ENCODE data around the gene CAPN7.
A peak's percentile ranks its signal among the peaks of the same experiment; 100 is the strongest.

The CAPN7 gene

GRCh38 chr3:15288331-15289035 lies 82.4 kb downstream of the CAPN7 start:
- no peak for ATAC-seq
- Mint-ChIP-seq H3K27ac (no peak overlapping the region), H3K9me3 (no peaks in the 10 kb centered on the region), H3K36me3 (peaks cover 7% of the 10 kb centered on the region), H3K27me3 (no peaks in the 10 kb centered on the region), H3K4me1 (peaks cover 64% of the 10 kb centered on the region), H3K4me3 (no peak overlapping the region)

GRCh38 chr3:15289661-15290060 lies 83.6 kb downstream of the CAPN7 start:
- no peaks in the 10 kb centered on the region for H3K27me3 Mint-ChIP-seq
- ATAC-seq: no peak
- no peaks in the 10 kb centered on the region for H3K9me3 Mint-ChIP-seq
- H3K4me1 Mint-ChIP-seq: peaks cover 62% of the 10 kb centered on the region
- H3K36me3 Mint-ChIP-seq: peaks cover 12% of the 10 kb centered on the region
- H3K27ac Mint-ChIP-seq: peak overlapping the region; percentile 83
- no peak overlapping the region for H3K4me3 Mint-ChIP-seq

- Mint-ChIP-seq H3K4me1 (peaks cover 72% of the 10 kb centered on the region), H3K27me3 (no peaks in the 10 kb centered on the region), H3K4me3 (peak overlapping the region; percentile 35), H3K36me3 (peaks cover 8% of the 10 kb centered on the region), H3K9me3 (no peaks in the 10 kb centered on the region), H3K27ac (peak overlapping the region; percentile 83)
- no peak for ATAC-seq
Observed at GRCh38 chr3:15290736-15291135, 84.7 kb downstream of the CAPN7 start.

GRCh38 chr3:15291589-15292541 lies 85.8 kb downstream of the CAPN7 start:
- peak; percentile 92 for ATAC-seq
- Mint-ChIP-seq H3K9me3 (no peaks in the 10 kb centered on the region), H3K27ac (peak overlapping the region; percentile 83), H3K27me3 (no peaks in the 10 kb centered on the region), H3K36me3 (peaks cover 6% of the 10 kb centered on the region), H3K4me1 (peaks cover 82% of the 10 kb centered on the region), H3K4me3 (peak overlapping the region; percentile 53)

- Mint-ChIP-seq H3K4me1 (peaks cover 89% of the 10 kb centered on the region), H3K27me3 (no peaks in the 10 kb centered on the region), H3K36me3 (peaks cover 12% of the 10 kb centered on the region), H3K9me3 (no peaks in the 10 kb centered on the region), H3K4me3 (no peak overlapping the region), H3K27ac (peak overlapping the region; percentile 83)
- ATAC-seq: no peak
Observed at GRCh38 chr3:15292765-15293522, 86.9 kb downstream of the CAPN7 start.

GRCh38 chr3:15294929-15295328 lies 88.9 kb downstream of the CAPN7 start:
- ATAC-seq: peak; percentile 1
- H3K27ac Mint-ChIP-seq: peak overlapping the region; percentile 84
- no peaks in the 10 kb centered on the region for H3K27me3 Mint-ChIP-seq
- peak overlapping the region; percentile 35 for H3K4me3 Mint-ChIP-seq
- no peaks in the 10 kb centered on the region for H3K9me3 Mint-ChIP-seq
- peaks cover 18% of the 10 kb centered on the region for H3K36me3 Mint-ChIP-seq
- H3K4me1 Mint-ChIP-seq: peaks cover 80% of the 10 kb centered on the region

GRCh38 chr3:15295506-15295905 lies 89.5 kb downstream of the CAPN7 start:
- Mint-ChIP-seq H3K4me1 (peaks cover 81% of the 10 kb centered on the region), H3K27me3 (no peaks in the 10 kb centered on the region), H3K4me3 (peak overlapping the region; percentile 19), H3K36me3 (peaks cover 18% of the 10 kb centered on the region), H3K9me3 (no peaks in the 10 kb centered on the region), H3K27ac (peak overlapping the region; percentile 84)
- ATAC-seq: no peak

- Mint-ChIP-seq H3K9me3 (no peaks in the 10 kb centered on the region), H3K27ac (peak overlapping the region; percentile 84), H3K27me3 (no peaks in the 10 kb centered on the region), H3K4me1 (peaks cover 71% of the 10 kb centered on the region), H3K36me3 (peaks cover 39% of the 10 kb centered on the region), H3K4me3 (no peak overlapping the region)
- no peak for ATAC-seq
Observed at GRCh38 chr3:15297608-15298350, 91.7 kb downstream of the CAPN7 start.

- Mint-ChIP-seq H3K4me1 (peaks cover 64% of the 10 kb centered on the region), H3K4me3 (no peak overlapping the region), H3K36me3 (peaks cover 46% of the 10 kb centered on the region), H3K27me3 (no peaks in the 10 kb centered on the region), H3K27ac (peak overlapping the region; percentile 84), H3K9me3 (no peaks in the 10 kb centered on the region)
- ATAC-seq: no peak
Observed at GRCh38 chr3:15298504-15298903, 92.5 kb downstream of the CAPN7 start.

GRCh38 chr3:15299036-15299435 lies 93.0 kb downstream of the CAPN7 start:
- Mint-ChIP-seq H3K4me1 (peaks cover 60% of the 10 kb centered on the region), H3K4me3 (no peak overlapping the region), H3K27me3 (no peaks in the 10 kb centered on the region), H3K27ac (peak overlapping the region; percentile 84), H3K9me3 (no peaks in the 10 kb centered on the region), H3K36me3 (peaks cover 51% of the 10 kb centered on the region)
- no peak for ATAC-seq

GRCh38 chr3:15300323-15301078 lies 94.5 kb downstream of the CAPN7 start:
- H3K9me3 Mint-ChIP-seq: no peaks in the 10 kb centered on the region
- peaks cover 50% of the 10 kb centered on the region for H3K4me1 Mint-ChIP-seq
- H3K27ac Mint-ChIP-seq: peak overlapping the region; percentile 69
- H3K4me3 Mint-ChIP-seq: no peak overlapping the region
- H3K36me3 Mint-ChIP-seq: peaks cover 52% of the 10 kb centered on the region
- no peak for ATAC-seq
- no peaks in the 10 kb centered on the region for H3K27me3 Mint-ChIP-seq

GRCh38 chr3:15301761-15302160 lies 95.7 kb downstream of the CAPN7 start:
- Mint-ChIP-seq H3K27ac (peak overlapping the region; percentile 69), H3K9me3 (no peaks in the 10 kb centered on the region), H3K4me3 (no peak overlapping the region), H3K36me3 (peaks cover 62% of the 10 kb centered on the region), H3K4me1 (peaks cover 51% of the 10 kb centered on the region), H3K27me3 (no peaks in the 10 kb centered on the region)
- ATAC-seq: no peak
